Activated T-helper 17 cell treated with anti-CD3 and anti-CD28 coated beads, Interleukin-2, amount 50 U/mL, for 72 hours (primary cell): ENCODE results near the gene IL1B. TPM values are rescaled to one million over a fixed set of nuclear protein-coding genes. Genes with fewer than 3 reads are reported as not detected.

Experiments
- total RNA-seq, 2 donors: library from RNA; stranded (reverse); gene quantifications; one replicate each; pipeline ENCODE4 v1.2.3, GENCODE V29; 2022

IL1B gene
- total RNA-seq, 2 donors from 2014 or later, result 0.40 TPM; not detected in 1

Other genes with a start within 250 kb of the IL1B start
- 100 to 1,000 TPM in 1 of 2 donors, 10 to 100 TPM in 1; 77.3 to 124 TPM for gene SLC20A1, start 190.8 kb downstream of the IL1B start, total RNA-seq
- not detected for gene NT5DC4, start 115.8 kb downstream of the IL1B start, total RNA-seq
- gene CKAP2L, start 72.2 kb downstream of the IL1B start, total RNA-seq, result 10 to 100 TPM; 31.4 to 35.8 TPM
- 10 to 100 TPM in 1 of 2 donors, 1 to 10 TPM in 1; 4.3 to 27.1 TPM for gene IL1A, start 52.3 kb downstream of the IL1B start, total RNA-seq
- gene IL37, start 74.4 kb upstream of the IL1B start, total RNA-seq, result under 1 TPM in 1 of 2 donors, not detected in 1; 0.78 TPM
- gene IL36G, start 141.2 kb upstream of the IL1B start, total RNA-seq, result under 1 TPM in 1 of 2 donors, not detected in 1; 0.48 TPM
- gene IL36A, start 168.7 kb upstream of the IL1B start, total RNA-seq, result not detected
- gene IL36B, start 216.1 kb upstream of the IL1B start, total RNA-seq, result not detected
- not detected for gene IL36RN, start 222.4 kb upstream of the IL1B start, total RNA-seq
- gene IL1F10, start 231.2 kb upstream of the IL1B start, total RNA-seq, result not detected